Peyer's patch (tissue), 4 donors: ENCODE measurements around the gene SUMO3.

Experiments
- POLR2A ChIP-seq, 2 donors: fragments of 450-650 bp; IDR thresholded peaks; one replicate each; pipeline ENCODE4 v1.5.1; 2017; ENCODE audit warnings: antibody characterized with exemption in 2 of 2, mild to moderate bottlenecking in 2 of 2, moderate library complexity in 2 of 2
- TF ChIP-seq, protein P1 (sequence below), 6 experiments: fragments of 450-650 bp in 4 of 6; fragments of 200-600 bp in 2 of 6; sonication (generic) in 1 of 6; IDR thresholded peaks; one replicate each; pipeline ENCODE4 v1.5.1; 2017 to 2019; ENCODE audit warnings: antibody characterized with exemption in 6 of 6, mild to moderate bottlenecking in 3 of 6, moderate library complexity in 1 of 6

- TF ChIP-seq, protein P1, sequence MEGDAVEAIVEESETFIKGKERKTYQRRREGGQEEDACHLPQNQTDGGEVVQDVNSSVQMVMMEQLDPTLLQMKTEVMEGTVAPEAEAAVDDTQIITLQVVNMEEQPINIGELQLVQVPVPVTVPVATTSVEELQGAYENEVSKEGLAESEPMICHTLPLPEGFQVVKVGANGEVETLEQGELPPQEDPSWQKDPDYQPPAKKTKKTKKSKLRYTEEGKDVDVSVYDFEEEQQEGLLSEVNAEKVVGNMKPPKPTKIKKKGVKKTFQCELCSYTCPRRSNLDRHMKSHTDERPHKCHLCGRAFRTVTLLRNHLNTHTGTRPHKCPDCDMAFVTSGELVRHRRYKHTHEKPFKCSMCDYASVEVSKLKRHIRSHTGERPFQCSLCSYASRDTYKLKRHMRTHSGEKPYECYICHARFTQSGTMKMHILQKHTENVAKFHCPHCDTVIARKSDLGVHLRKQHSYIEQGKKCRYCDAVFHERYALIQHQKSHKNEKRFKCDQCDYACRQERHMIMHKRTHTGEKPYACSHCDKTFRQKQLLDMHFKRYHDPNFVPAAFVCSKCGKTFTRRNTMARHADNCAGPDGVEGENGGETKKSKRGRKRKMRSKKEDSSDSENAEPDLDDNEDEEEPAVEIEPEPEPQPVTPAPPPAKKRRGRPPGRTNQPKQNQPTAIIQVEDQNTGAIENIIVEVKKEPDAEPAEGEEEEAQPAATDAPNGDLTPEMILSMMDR (IDR thresholded peaks at IDR 0.05) = no peak
- TF ChIP-seq POLR2A (IDR thresholded peaks at IDR 0.05) = no peak
These were observed 34.7 kb downstream of the SUMO3 start for GRCh38 chr21:44783020-44783696.
